BE2C (cell line): Measurements from ENCODE around the gene CRIM1.

ENCODE experiments used
- DNase-seq: peaks from one replicate; pipeline ENCODE4 v3.0.0-alpha.2; 2020
- H3K27me3 ChIP-seq: fragments of 250-450 bp; sonication (Bioruptor Pico); 2 replicates; pipeline ENCODE4 v1.5.1; 2020; ENCODE audit warnings: mild to moderate bottlenecking
- H3K36me3 ChIP-seq: fragments of 250-450 bp; sonication (Bioruptor Pico); 2 replicates; pipeline ENCODE4 v1.5.1; 2020; ENCODE audit warnings: mild to moderate bottlenecking
- H3K4me1 ChIP-seq: fragments of 250-450 bp; sonication (Bioruptor Pico); 2 replicates; pipeline ENCODE4 v1.5.1; 2020
- H3K4me3 ChIP-seq: 2 replicates; pipeline ENCODE4 v1.5.1; 2011; ENCODE audit warnings: low read depth, low read length
- H3K9me3 ChIP-seq: fragments of 250-450 bp; sonication (Bioruptor Pico); 2 replicates; pipeline ENCODE4 v1.5.1; 2020
- TF ChIP-seq, protein P1 (sequence below): IDR thresholded peaks from 2 replicates; pipeline ENCODE4 v1.5.1; 2012; ENCODE audit warnings: mild to moderate bottlenecking, low read depth, low read length

The CRIM1 gene

DNA sequence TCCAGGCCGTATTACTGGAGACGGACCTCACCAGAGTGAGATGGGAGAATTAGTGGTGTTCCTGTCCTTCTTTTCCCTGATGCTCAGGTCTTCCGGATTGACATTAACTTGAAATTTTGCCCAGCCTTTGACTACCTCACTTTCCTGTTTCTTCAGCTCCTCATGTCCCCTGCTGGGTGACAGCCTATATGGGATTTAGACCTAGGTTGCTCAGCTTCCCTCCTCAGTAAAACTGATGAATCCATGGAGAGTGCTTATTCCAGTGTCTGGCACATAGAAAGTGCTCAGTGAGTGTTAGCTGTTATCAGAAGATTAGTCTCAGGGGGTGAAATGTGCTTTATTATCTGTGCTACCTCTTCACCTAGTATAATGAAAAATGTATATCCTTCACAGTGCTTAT lies 30.0 kb downstream of the CRIM1 start:
- no peak overlapping the region for H3K4me3 ChIP-seq
- no peaks in the 10 kb centered on the region for H3K9me3 ChIP-seq
- TF ChIP-seq, protein P1, sequence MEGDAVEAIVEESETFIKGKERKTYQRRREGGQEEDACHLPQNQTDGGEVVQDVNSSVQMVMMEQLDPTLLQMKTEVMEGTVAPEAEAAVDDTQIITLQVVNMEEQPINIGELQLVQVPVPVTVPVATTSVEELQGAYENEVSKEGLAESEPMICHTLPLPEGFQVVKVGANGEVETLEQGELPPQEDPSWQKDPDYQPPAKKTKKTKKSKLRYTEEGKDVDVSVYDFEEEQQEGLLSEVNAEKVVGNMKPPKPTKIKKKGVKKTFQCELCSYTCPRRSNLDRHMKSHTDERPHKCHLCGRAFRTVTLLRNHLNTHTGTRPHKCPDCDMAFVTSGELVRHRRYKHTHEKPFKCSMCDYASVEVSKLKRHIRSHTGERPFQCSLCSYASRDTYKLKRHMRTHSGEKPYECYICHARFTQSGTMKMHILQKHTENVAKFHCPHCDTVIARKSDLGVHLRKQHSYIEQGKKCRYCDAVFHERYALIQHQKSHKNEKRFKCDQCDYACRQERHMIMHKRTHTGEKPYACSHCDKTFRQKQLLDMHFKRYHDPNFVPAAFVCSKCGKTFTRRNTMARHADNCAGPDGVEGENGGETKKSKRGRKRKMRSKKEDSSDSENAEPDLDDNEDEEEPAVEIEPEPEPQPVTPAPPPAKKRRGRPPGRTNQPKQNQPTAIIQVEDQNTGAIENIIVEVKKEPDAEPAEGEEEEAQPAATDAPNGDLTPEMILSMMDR: no peak
- H3K36me3 ChIP-seq: no peaks in the 10 kb centered on the region
- H3K27me3 ChIP-seq: peaks cover 7% of the 10 kb centered on the region; the same call in 1 of the 2 replicates
- no peaks in the 10 kb centered on the region for H3K4me1 ChIP-seq
- DNase-seq: no peak

DNA sequence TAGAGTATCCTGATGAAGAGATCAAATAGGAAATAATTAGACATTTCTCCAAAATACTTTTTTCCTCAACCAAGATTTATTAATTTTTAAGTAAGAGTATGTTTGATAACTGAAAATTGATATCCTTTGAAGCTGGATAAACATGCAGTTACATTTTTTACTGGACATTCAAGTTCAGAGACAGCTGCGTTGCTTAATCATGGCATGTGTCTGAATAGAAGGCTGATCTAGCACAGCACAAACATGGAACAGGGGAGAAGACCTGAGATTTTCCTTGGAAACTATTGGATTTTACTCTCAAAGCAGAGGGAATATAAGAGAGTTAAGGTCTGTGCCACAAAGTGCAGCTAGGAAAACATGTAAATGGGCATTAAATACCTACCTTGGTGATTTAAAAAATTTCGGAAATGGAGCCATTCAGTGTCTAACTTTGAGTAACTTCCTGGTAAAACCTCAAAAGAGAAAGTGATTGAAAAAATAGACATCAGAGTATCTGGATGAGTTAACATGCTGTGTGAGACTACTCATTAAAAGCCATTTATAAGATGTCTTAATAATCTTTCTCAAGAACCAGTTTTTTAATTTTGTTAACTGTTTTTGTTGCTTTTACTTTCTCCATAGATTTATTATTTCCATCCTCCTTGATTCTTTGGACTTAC lies 31.8 kb downstream of the CRIM1 start:
- H3K9me3 ChIP-seq: no peaks in the 10 kb centered on the region
- no peak overlapping the region for H3K4me3 ChIP-seq
- no peaks in the 10 kb centered on the region for H3K36me3 ChIP-seq
- TF ChIP-seq, protein P1: no peak
- DNase-seq: no peak
- peaks cover 7% of the 10 kb centered on the region; the same call in 1 of the 2 replicates for H3K27me3 ChIP-seq
- H3K4me1 ChIP-seq: no peaks in the 10 kb centered on the region

DNA sequence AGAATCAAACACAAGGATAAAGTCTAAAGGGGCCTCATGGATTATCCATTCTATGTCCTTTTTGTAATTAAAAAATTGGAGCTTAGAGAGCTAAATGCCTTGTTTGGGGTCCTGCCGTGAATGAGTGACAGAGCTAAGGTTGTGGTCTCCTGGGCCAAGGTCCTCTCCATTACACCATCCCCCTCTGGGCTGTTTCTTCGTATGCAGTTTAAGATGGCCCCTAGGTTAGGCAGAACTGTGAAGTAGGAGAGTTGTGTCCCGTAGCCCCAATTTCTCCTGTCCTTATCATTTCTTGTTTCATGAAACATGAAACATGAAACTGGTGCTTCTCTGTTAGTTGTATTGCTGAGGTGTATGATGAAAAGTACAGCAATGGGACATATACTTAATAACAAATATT lies 32.9 kb downstream of the CRIM1 start:
- Histone ChIP-seq H3K4me1 (no peaks in the 10 kb centered on the region), H3K27me3 (peaks cover 7% of the 10 kb centered on the region; the same call in 1 of the 2 replicates), H3K36me3 (no peaks in the 10 kb centered on the region), H3K4me3 (no peak overlapping the region), H3K9me3 (no peaks in the 10 kb centered on the region)
- TF ChIP-seq, protein P1: no peak
- DNase-seq: no peak

DNA sequence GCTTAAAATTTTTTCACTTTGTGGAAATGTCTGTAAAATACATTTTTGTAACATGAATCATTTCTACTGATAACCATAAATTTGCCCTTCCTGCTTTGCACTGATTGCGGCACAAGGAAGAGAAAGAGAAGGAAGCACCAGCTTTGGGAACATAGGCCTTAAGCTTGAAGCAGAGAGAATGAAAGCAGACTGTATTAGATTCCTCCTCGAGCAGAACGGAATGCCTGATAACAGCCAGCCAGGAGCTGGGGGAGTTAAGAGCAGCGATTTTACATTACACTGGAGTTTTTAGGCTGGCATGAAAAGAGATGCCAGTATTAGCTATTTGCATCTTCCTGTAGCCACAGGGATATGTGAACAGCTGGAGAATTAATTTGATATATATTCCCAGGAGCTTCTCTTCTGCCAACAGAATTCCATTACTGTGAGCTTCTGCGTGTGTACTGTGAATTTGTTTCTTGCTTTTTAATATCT lies 33.5 kb downstream of the CRIM1 start:
- TF ChIP-seq, protein P1: no peak
- Histone ChIP-seq H3K4me1 (no peaks in the 10 kb centered on the region), H3K9me3 (no peaks in the 10 kb centered on the region), H3K27me3 (peaks cover 7% of the 10 kb centered on the region; the same call in 1 of the 2 replicates), H3K4me3 (no peak overlapping the region), H3K36me3 (no peaks in the 10 kb centered on the region)
- DNase-seq: no peak

DNA sequence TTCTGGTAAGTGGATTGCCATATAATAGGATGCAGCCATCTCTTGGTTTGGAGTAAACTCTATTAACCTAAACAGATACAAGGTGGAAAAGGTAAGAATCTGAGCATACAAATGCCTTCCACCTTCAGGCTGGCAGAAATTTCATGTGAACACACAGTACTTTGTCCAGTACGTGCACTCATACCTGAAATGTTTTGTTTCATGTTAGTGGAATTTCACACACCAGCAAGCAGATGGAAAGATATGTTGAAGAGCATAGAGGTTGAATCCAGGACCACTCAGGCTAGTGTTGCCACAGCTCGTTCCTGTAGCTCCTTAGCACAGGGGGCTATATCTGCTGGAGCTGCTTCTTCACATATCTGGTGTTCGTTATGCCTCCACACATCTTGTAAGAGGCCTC lies 34.0 kb downstream of the CRIM1 start:
- no peaks in the 10 kb centered on the region for H3K4me1 ChIP-seq
- no peaks in the 10 kb centered on the region for H3K9me3 ChIP-seq
- no peaks in the 10 kb centered on the region for H3K36me3 ChIP-seq
- H3K4me3 ChIP-seq: no peak overlapping the region
- TF ChIP-seq, protein P1: no peak
- peaks cover 7% of the 10 kb centered on the region; the same call in 1 of the 2 replicates for H3K27me3 ChIP-seq
- DNase-seq: no peak

DNA sequence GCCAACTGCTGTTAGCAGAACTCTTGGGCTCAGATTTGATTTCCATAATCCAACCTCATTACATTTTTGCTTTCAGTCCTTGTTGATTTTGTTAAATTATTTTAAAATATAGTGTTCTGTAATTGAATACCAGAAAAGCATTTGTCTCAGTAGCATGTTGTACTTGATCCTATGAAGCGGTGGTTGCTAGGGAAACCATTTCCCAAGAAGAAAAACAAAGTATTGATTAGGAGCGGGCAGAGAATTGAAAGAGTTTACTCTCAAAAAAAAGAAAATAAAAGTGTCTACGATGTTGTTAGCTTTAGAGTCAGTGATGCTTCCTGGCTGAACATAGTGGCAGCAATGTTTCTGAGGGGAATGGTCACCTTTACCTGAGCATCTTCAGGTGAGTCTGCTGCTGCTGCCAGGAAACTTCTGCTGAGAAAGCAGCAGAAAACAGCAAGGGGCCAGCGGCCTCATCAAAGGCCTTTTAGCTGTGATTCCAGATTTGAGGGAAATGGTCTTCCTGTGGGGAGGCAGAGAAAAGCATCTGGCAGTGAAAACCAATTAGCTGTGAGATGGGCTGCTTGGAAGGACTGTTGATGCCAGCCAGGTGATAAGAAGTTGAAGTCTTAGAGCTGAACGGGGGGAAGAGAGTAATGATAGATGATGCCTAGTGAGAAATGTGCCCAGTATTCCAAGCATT lies 37.1 kb downstream of the CRIM1 start:
- TF ChIP-seq, protein P1: no peak
- Histone ChIP-seq H3K9me3 (no peaks in the 10 kb centered on the region), H3K4me1 (no peaks in the 10 kb centered on the region), H3K36me3 (no peaks in the 10 kb centered on the region), H3K4me3 (no peak overlapping the region), H3K27me3 (peaks cover 7% of the 10 kb centered on the region; the same call in 1 of the 2 replicates)
- no peak for DNase-seq
